ENCODE measurements around the gene TIMMDC1. TPM values are rescaled to one million over a fixed set of nuclear protein-coding genes. Genes with fewer than 3 reads are reported as not detected.

TIMMDC1 gene
- total and polyA plus RNA-seq, 7 donors: 37.6 to 77.2 (median 53.2) TPM

DNA sequence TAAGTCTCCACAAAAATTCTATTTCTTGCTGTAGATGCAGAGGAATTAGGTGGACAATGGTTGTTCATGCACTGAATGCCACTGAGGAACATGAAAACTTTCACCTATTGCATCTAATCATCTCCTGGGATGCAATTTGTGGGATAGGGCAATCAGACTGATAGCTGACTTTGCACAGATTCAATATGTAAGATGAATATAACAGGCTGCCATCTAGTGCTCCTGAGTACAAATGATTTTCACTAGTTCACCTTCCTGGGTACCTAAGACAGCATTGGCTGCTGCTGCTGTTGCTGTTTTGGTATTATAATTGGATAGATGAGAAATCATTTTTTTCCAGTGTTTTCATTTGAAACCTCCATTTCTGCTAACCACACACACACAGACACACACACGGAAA is 19.7 kb downstream of the TIMMDC1 start:
- intact Hi-C loops (cut with DNase I): loop anchor here (5.0 kb wide), 1 partner anchor 159 kb away; the partner anchor contains the start of gene COX17
- peaks cover 0 to 21% (median 5%) of the 10 kb centered on the region in 4 donors for H3K4me1 ChIP-seq
- peaks cover 16 to 93% (median 32%) of the 10 kb centered on the region in 4 donors for H3K36me3 ChIP-seq
- no peaks in the 10 kb centered on the region for H3K9me3 ChIP-seq
- no peaks in the 10 kb centered on the region for H3K27me3 ChIP-seq
- peak overlapping the region; percentile 68 to 75 (median 71) for H3K27ac ChIP-seq
- no peak for DNase-seq
- 99 to 100% methylated on average over 1 of the region's 1 CpG for WGBS, 2 donors
- TF ChIP-seq POLR2A (IDR thresholded peaks at IDR 0.05): no peak
- no peak for TF ChIP-seq EP300 (IDR thresholded peaks at IDR 0.05)
- no peak overlapping the region for H3K4me3 ChIP-seq

GRCh38 chr3:119524931-119525662 is 26.8 kb downstream of the TIMMDC1 start:
- WGBS, 2 donors: 79 to 92% methylated on average over 4 of the region's 4 CpGs
- DNase-seq: no peak
- peaks cover 0 to 46% (median 15%) of the 10 kb centered on the region in 4 donors for H3K36me3 ChIP-seq
- H3K4me3 ChIP-seq: no peak overlapping the region
- intact Hi-C loops (cut with DNase I): no loop called here
- peak overlapping the region in 2 of 4 donors; percentile 5 to 37 for H3K27ac ChIP-seq
- no peaks in the 10 kb centered on the region for H3K9me3 ChIP-seq
- H3K4me1 ChIP-seq: no peaks in the 10 kb centered on the region
- no peaks in the 10 kb centered on the region for H3K27me3 ChIP-seq
- TF ChIP-seq EP300 (IDR thresholded peaks at IDR 0.05) (no peak), POLR2AphosphoS5 (IDR thresholded peaks at IDR 0.05) (no peak), POLR2A (IDR thresholded peaks at IDR 0.05) (no peak)
- TF ChIP-seq, protein P1, sequence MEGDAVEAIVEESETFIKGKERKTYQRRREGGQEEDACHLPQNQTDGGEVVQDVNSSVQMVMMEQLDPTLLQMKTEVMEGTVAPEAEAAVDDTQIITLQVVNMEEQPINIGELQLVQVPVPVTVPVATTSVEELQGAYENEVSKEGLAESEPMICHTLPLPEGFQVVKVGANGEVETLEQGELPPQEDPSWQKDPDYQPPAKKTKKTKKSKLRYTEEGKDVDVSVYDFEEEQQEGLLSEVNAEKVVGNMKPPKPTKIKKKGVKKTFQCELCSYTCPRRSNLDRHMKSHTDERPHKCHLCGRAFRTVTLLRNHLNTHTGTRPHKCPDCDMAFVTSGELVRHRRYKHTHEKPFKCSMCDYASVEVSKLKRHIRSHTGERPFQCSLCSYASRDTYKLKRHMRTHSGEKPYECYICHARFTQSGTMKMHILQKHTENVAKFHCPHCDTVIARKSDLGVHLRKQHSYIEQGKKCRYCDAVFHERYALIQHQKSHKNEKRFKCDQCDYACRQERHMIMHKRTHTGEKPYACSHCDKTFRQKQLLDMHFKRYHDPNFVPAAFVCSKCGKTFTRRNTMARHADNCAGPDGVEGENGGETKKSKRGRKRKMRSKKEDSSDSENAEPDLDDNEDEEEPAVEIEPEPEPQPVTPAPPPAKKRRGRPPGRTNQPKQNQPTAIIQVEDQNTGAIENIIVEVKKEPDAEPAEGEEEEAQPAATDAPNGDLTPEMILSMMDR (IDR thresholded peaks at IDR 0.05): no peak

- Histone ChIP-seq H3K4me1 (no peaks in the 10 kb centered on the region), H3K27ac (no peak overlapping the region), H3K9me3 (no peaks in the 10 kb centered on the region), H3K36me3 (peaks cover 0 to 21% (median 5%) of the 10 kb centered on the region in 4 donors), H3K4me3 (no peak overlapping the region), H3K27me3 (no peaks in the 10 kb centered on the region)
- 95 to 96% methylated on average over 5 of the region's 5 CpGs for WGBS, 2 donors
- DNase-seq: no peak
- intact Hi-C loops (cut with DNase I): no loop called here
- no peak for TF ChIP-seq POLR2A (IDR thresholded peaks at IDR 0.05)
- TF ChIP-seq, protein P1 (IDR thresholded peaks at IDR 0.05): no peak
- TF ChIP-seq EP300 (IDR thresholded peaks at IDR 0.05): no peak
- no peak for TF ChIP-seq POLR2AphosphoS5 (IDR thresholded peaks at IDR 0.05)
These were observed 29.4 kb downstream of the TIMMDC1 start for GRCh38 chr3:119527714-119528113.

- no peaks in the 10 kb centered on the region for H3K9me3 ChIP-seq
- H3K4me1 ChIP-seq: no peaks in the 10 kb centered on the region
- TF ChIP-seq POLR2AphosphoS5 (IDR thresholded peaks at IDR 0.05) (no peak), POLR2A (IDR thresholded peaks at IDR 0.05) (no peak), EP300 (IDR thresholded peaks at IDR 0.05) (no peak)
- TF ChIP-seq, protein P1 (IDR thresholded peaks at IDR 0.05): no peak
- intact Hi-C loops (cut with DNase I): no loop called here
- no peak overlapping the region for H3K27ac ChIP-seq
- DNase-seq: no peak
- no peaks in the 10 kb centered on the region for H3K36me3 ChIP-seq
- H3K4me3 ChIP-seq: no peak overlapping the region
- H3K27me3 ChIP-seq: no peaks in the 10 kb centered on the region
These were observed 31.5 kb downstream of the TIMMDC1 start for GRCh38 chr3:119529883-119530282.

- intact Hi-C loops (cut with DNase I): no loop called here
- no peaks in the 10 kb centered on the region for H3K36me3 ChIP-seq
- no peak overlapping the region for H3K27ac ChIP-seq
- no peak for DNase-seq
- WGBS, 2 donors: 75 to 79% methylated on average over 2 of the region's 2 CpGs
- TF ChIP-seq, protein P1 (IDR thresholded peaks at IDR 0.05): no peak
- TF ChIP-seq POLR2A (IDR thresholded peaks at IDR 0.05): no peak
- no peak for TF ChIP-seq EP300 (IDR thresholded peaks at IDR 0.05)
- TF ChIP-seq POLR2AphosphoS5 (IDR thresholded peaks at IDR 0.05): no peak
- H3K9me3 ChIP-seq: no peaks in the 10 kb centered on the region
- H3K4me1 ChIP-seq: no peaks in the 10 kb centered on the region
- no peaks in the 10 kb centered on the region for H3K27me3 ChIP-seq
- H3K4me3 ChIP-seq: no peak overlapping the region
These were observed 32.1 kb downstream of the TIMMDC1 start for GRCh38 chr3:119530456-119530855.
